ENCODE data around the gene KCTD1.

- TF ChIP-seq TAF1 (IDR thresholded peaks at IDR 0.05; ENCODE audit: low read depth) (no peak), CREB1 (IDR thresholded peaks at IDR 0.05; ENCODE audit: low read depth) (no peak), YY1 (IDR thresholded peaks at IDR 0.05; ENCODE audit: low read depth) (no peak), USF1 (IDR thresholded peaks at IDR 0.05) (no peak), ZBTB7A (IDR thresholded peaks at IDR 0.05; ENCODE audit: low read depth) (no peak), TCF12 (IDR thresholded peaks at IDR 0.05; ENCODE audit: low read depth) (no peak), EP300 (IDR thresholded peaks at IDR 0.05; ENCODE audit: borderline replicate concordance) (no peak), REST (IDR thresholded peaks at IDR 0.05; ENCODE audit: low read depth) (no peak), CEBPB (IDR thresholded peaks at IDR 0.05) (no peak), TEAD4 (IDR thresholded peaks at IDR 0.05) (no peak), MAX (IDR thresholded peaks at IDR 0.05) (no peak), EGR1 (IDR thresholded peaks at IDR 0.05) (no peak)
Observed at GRCh38 chr18:26546170-26546874, 2.0 kb downstream of the KCTD1 start.
